Panc1 (cell line): ENCODE data around the gene CCDC102A. TPM values are rescaled to one million over a fixed set of nuclear protein-coding genes. Genes with fewer than 3 reads are reported as not detected.

Experiments
- ATAC-seq: fragments of 200-7000 bp; cut with Tn5 transposase; 2 replicates; pipeline ENCODE4 v1.9.1; 2020; ENCODE audit warnings: mild to moderate bottlenecking, moderate library complexity
- BruUV-seq: library from RNA; stranded (reverse); fragments of 400-500 nt; replicated peaks from 2 replicates; lab custom pipeline; 2021; lab: Mats Ljungman, UMichigan
- CTCF ChIA-PET: fragments of 300-600 bp; sonication (Branson Sonifier 250); formaldehyde crosslinking; loops from one replicate; lab custom pipeline; 2022; ENCODE audit warnings: antibody characterized with exemption; lab: Charles Lee
- POLR2A ChIA-PET: fragments of 300-600 bp; sonication (Branson Sonifier 250); formaldehyde crosslinking; loops from one replicate; lab custom pipeline; 2022; ENCODE audit warnings: antibody characterized with exemption; lab: Charles Lee
- DNase-seq: peaks from one replicate; pipeline ENCODE4 v3.0.0-alpha.2; 2010; ENCODE audit warnings: low read depth, low spot score
- H3K27ac ChIP-seq: 2 replicates; pipeline ENCODE4 v1.5.1; 2011; ENCODE audit warnings: mild to moderate bottlenecking, low read length, inconsistent platforms
- H3K27me3 ChIP-seq: fragments of 200-500 bp; sonication (Bioruptor generic); 2 replicates; pipeline ENCODE4 v1.6.0; 2014; ENCODE audit warnings: low read length, inconsistent platforms; ENCODE audit not compliant: control insufficient read depth, insufficient read depth
- H3K36me3 ChIP-seq: fragments of 200-500 bp; sonication (Bioruptor generic); 2 replicates; pipeline ENCODE4 v1.5.1; 2014; ENCODE audit warnings: inconsistent platforms, mild to moderate bottlenecking, low read length, moderate library complexity; ENCODE audit not compliant: control insufficient read depth, insufficient read depth
- H3K4me1 ChIP-seq: 2 replicates; pipeline ENCODE4 v1.5.1; 2011; ENCODE audit warnings: inconsistent platforms, mild to moderate bottlenecking, low read length, moderate library complexity; ENCODE audit not compliant: control insufficient read depth, insufficient read depth
- H3K4me3 ChIP-seq, 2 experiments: 2 replicates each; pipeline ENCODE4 v1.5.1; 2011 to 2012; ENCODE audit warnings: low read depth in 2 of 2, low read length in 2 of 2, mild to moderate bottlenecking in 2 of 2, inconsistent platforms in 1 of 2, moderate library complexity in 1 of 2
- H3K9me3 ChIP-seq: fragments of 200-500 bp; sonication (Bioruptor generic); 2 replicates; pipeline ENCODE4 v1.5.1; 2014; ENCODE audit warnings: low read depth, mild to moderate bottlenecking, inconsistent platforms, low read length, moderate library complexity; ENCODE audit not compliant: control insufficient read depth, insufficient read depth
- POLR2AphosphoS5 ChIP-seq: IDR thresholded peaks from 2 replicates; pipeline ENCODE4 v1.6.1; 2012; ENCODE audit warnings: mild to moderate bottlenecking, low read depth, low read length, moderate library complexity
- REST ChIP-seq, 2 experiments: IDR thresholded peaks; 2 replicates each; pipeline ENCODE4 v1.6.1; 2011 to 2012; ENCODE audit warnings: low read depth in 2 of 2, control low read depth in 1 of 2, low read length in 1 of 2, mild to moderate bottlenecking in 1 of 2, moderate library complexity in 1 of 2; ENCODE audit not compliant: insufficient read depth in 1 of 2
- SIN3A ChIP-seq: IDR thresholded peaks from 2 replicates; pipeline ENCODE4 v1.6.1; 2012; ENCODE audit warnings: low read depth, mild to moderate bottlenecking, low read length, moderate library complexity, borderline replicate concordance; ENCODE audit not compliant: insufficient read depth
- TCF7L2 ChIP-seq: IDR thresholded peaks from 2 replicates; pipeline ENCODE4 v1.6.1; 2011; ENCODE audit warnings: mild to moderate bottlenecking, low read depth, low read length, inconsistent platforms
- in situ Hi-C: cut with HindIII; loops from 2 replicates; pipeline ENCODE4 v1.10.0; 2016; ENCODE audit warnings: low sequenced_read_pairs, low pct_unique_long_range_greater_than_20kb
- intact Hi-C: fragments of 100-400 bp; cut with micrococcal nuclease; formaldehyde crosslinking; loops from one replicate; pipeline ENCODE4 v1.10.0; 2022; ENCODE audit not compliant: unreplicated experiment
- total RNA-seq: library from RNA; stranded (reverse); gene quantifications from one replicate; pipeline ENCODE4 v1.2.1, GENCODE V29; 2021; ENCODE audit not compliant: unreplicated experiment
- TF ChIP-seq, protein P1 (sequence below): fragments of 450-650 bp; IDR thresholded peaks from 2 replicates; pipeline ENCODE4 v1.5.1; 2017; ENCODE audit warnings: mild to moderate bottlenecking

Gene CCDC102A
- total RNA-seq, 1 experiment from 2014 or later = 12.9 TPM

DNA sequence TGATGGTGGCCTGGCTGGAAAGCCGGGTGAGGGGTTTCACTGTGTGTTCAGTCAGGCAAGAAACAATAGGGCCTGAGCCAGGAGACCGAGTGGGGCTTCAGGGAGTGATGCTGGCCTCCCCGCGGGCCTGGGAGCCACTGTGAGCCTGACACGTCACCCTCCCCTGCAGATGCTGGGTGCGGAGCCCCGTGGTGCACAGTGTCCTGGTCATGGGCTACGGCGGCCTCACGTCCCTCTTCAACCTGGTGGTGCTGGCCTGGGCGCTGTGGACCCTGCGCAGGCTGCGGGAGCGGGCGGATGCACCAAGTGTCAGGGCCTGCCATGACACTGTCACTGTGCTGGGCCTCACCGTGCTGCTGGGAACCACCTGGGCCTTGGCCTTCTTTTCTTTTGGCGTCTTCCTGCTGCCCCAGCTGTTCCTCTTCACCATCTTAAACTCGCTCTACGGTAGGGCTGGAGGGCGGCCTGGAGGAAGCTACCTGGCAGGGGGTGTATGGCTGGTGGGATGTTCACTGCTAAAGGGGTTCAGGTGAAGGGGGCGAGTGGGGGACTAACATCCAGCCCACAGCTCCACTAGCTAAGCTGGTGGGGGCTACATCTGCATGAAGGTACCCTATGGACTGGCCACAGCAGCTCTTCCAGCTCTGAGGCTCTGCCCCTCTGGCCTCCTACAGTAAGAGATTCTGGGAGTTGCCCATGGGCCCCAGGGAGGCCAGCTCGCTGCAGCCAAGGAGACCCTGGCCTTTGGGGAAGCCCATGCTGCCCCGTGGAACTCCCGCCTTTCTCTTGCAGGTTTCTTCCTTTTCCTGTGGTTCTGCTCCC lies 38.5 kb upstream of the CCDC102A start:
- intact Hi-C loops (loop anchor here (5.0 kb wide), 2 partner anchors 72 to 142 kb away; no protein-coding TSS in a partner anchor), in situ Hi-C loops (no loop called here)
- Histone ChIP-seq H3K4me1 (no peaks in the 10 kb centered on the region; the same call in 1 of the 2 replicates), H3K9me3 (no peaks in the 10 kb centered on the region), H3K4me3 (no peak overlapping the region), H3K27ac (no peak overlapping the region), H3K36me3 (no peaks in the 10 kb centered on the region), H3K27me3 (no peaks in the 10 kb centered on the region)
- CTCF ChIA-PET = interaction anchor here (0.6 kb wide), 1 partner anchor 35 kb away, joined by 3 read pairs; no protein-coding TSS in a partner anchor
- no TSS peak for BruUV-seq
- no peak for DNase-seq
- TF ChIP-seq, protein P1, sequence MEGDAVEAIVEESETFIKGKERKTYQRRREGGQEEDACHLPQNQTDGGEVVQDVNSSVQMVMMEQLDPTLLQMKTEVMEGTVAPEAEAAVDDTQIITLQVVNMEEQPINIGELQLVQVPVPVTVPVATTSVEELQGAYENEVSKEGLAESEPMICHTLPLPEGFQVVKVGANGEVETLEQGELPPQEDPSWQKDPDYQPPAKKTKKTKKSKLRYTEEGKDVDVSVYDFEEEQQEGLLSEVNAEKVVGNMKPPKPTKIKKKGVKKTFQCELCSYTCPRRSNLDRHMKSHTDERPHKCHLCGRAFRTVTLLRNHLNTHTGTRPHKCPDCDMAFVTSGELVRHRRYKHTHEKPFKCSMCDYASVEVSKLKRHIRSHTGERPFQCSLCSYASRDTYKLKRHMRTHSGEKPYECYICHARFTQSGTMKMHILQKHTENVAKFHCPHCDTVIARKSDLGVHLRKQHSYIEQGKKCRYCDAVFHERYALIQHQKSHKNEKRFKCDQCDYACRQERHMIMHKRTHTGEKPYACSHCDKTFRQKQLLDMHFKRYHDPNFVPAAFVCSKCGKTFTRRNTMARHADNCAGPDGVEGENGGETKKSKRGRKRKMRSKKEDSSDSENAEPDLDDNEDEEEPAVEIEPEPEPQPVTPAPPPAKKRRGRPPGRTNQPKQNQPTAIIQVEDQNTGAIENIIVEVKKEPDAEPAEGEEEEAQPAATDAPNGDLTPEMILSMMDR = no peak
- TF ChIP-seq POLR2AphosphoS5 (no peak), TCF7L2 (no peak), SIN3A (no peak), REST (IDR thresholded peaks at IDR 0.05; ENCODE audit: insufficient read depth in 1 of 2, low read depth in 2 of 2, low read length in 1 of 2) (no peak)
- POLR2A ChIA-PET = no interaction called here
- ATAC-seq = no peak

DNA sequence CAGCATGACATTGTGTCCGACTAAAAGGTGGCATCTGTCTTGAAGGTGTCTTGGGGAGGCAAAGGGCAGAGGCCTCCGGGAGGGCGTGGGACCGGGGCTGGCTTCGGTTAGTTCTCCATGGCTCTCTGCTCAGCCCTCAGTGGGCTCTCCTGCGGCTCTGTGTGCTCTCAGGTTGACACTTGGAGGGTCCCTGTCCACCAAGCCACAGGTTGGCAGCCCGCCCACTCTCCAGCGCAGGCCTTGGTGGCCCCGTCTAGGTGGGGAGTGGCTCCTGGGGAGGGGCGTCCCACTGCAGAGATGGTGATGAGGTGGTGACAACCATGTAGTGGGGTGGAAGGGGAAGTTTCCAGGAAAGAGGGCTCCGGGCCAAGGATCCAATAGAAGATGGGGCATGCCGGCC lies 37.7 kb upstream of the CCDC102A start:
- TF ChIP-seq REST (IDR thresholded peaks at IDR 0.05; ENCODE audit: insufficient read depth in 1 of 2, low read depth in 2 of 2, low read length in 1 of 2) = no peak
- TF ChIP-seq, protein P1 = no peak
- TF ChIP-seq POLR2AphosphoS5 = no peak
- TF ChIP-seq SIN3A = no peak
- TF ChIP-seq TCF7L2 = no peak
- Histone ChIP-seq H3K36me3 (no peaks in the 10 kb centered on the region), H3K27me3 (no peaks in the 10 kb centered on the region), H3K9me3 (no peaks in the 10 kb centered on the region), H3K27ac (no peak overlapping the region), H3K4me1 (no peaks in the 10 kb centered on the region; the same call in 1 of the 2 replicates), H3K4me3 (no peak overlapping the region)
- intact Hi-C loops (no loop called here), in situ Hi-C loops (no loop called here)
- CTCF ChIA-PET = no interaction called here
- POLR2A ChIA-PET = no interaction called here
- BruUV-seq = no TSS peak
- ATAC-seq = no peak
- DNase-seq = no peak
